Ishikawa (cell line): ENCODE measurements around the gene STXBP4.

Source experiments
- CEBPB ChIP-seq: IDR thresholded peaks from 2 replicates; pipeline ENCODE4 v1.6.1; 2012
- CREB1 ChIP-seq: IDR thresholded peaks from 2 replicates; pipeline ENCODE4 v1.6.1; 2012; ENCODE audit warnings: low read depth
- EGR1 ChIP-seq: IDR thresholded peaks from 2 replicates; pipeline ENCODE4 v1.6.1; 2012
- EP300 ChIP-seq: IDR thresholded peaks from 2 replicates; pipeline ENCODE4 v1.6.1; 2012; ENCODE audit warnings: borderline replicate concordance
- FOXM1 ChIP-seq: IDR thresholded peaks from 2 replicates; pipeline ENCODE4 v1.6.1; 2012; ENCODE audit warnings: low read depth, borderline replicate concordance
- MAX ChIP-seq: IDR thresholded peaks from 2 replicates; pipeline ENCODE4 v1.6.1; 2012
- NFIC ChIP-seq: IDR thresholded peaks from 2 replicates; pipeline ENCODE4 v1.6.1; 2012
- RAD21 ChIP-seq: IDR thresholded peaks from 2 replicates; pipeline ENCODE4 v1.6.1; 2012; ENCODE audit warnings: low read depth
- REST ChIP-seq: IDR thresholded peaks from 2 replicates; pipeline ENCODE4 v1.6.1; 2012; ENCODE audit warnings: low read depth, mild to moderate bottlenecking
- TAF1 ChIP-seq: IDR thresholded peaks from 2 replicates; pipeline ENCODE4 v1.6.1; 2012; ENCODE audit warnings: low read depth, mild to moderate bottlenecking
- TCF12 ChIP-seq: IDR thresholded peaks from 2 replicates; pipeline ENCODE4 v1.6.1; 2012; ENCODE audit warnings: low read depth
- TEAD4 ChIP-seq: IDR thresholded peaks from 2 replicates; pipeline ENCODE4 v1.6.1; 2012
- USF1 ChIP-seq: IDR thresholded peaks from 2 replicates; pipeline ENCODE4 v1.6.1; 2012
- YY1 ChIP-seq: IDR thresholded peaks from 2 replicates; pipeline ENCODE4 v1.6.1; 2012; ENCODE audit warnings: low read depth
- ZBTB7A ChIP-seq: IDR thresholded peaks from 2 replicates; pipeline ENCODE4 v1.6.1; 2012; ENCODE audit warnings: low read depth

The STXBP4 gene

GRCh38 chr17:55201308-55201932 lies 232.9 kb downstream of the STXBP4 start:
- TF ChIP-seq TEAD4, result no peak
- no peak for TF ChIP-seq CREB1
- no peak for TF ChIP-seq RAD21
- no peak for TF ChIP-seq MAX

GRCh38 chr17:55202896-55203295 lies 234.3 kb downstream of the STXBP4 start:
- no peak for TF ChIP-seq MAX
- TF ChIP-seq YY1, result no peak
- TF ChIP-seq NFIC, result no peak
- TF ChIP-seq TAF1, result no peak
- no peak for TF ChIP-seq FOXM1
- TF ChIP-seq RAD21, result no peak
- no peak for TF ChIP-seq TEAD4
- TF ChIP-seq TCF12, result no peak
- no peak for TF ChIP-seq REST
- TF ChIP-seq CREB1, result no peak
- no peak for TF ChIP-seq USF1
- TF ChIP-seq CEBPB, result no peak
- TF ChIP-seq EP300, result no peak
- no peak for TF ChIP-seq ZBTB7A
- no peak for TF ChIP-seq EGR1

- no peak for TF ChIP-seq TEAD4
- TF ChIP-seq EP300, result no peak
- TF ChIP-seq NFIC, result no peak
- TF ChIP-seq EGR1, result no peak
- TF ChIP-seq YY1, result no peak
Measured at GRCh38 chr17:55208078-55208812, 239.7 kb downstream of the STXBP4 start.

GRCh38 chr17:55210292-55210691 lies 241.7 kb downstream of the STXBP4 start:
- TF ChIP-seq EGR1 (no peak), ZBTB7A (no peak), CEBPB (no peak), TAF1 (no peak), REST (no peak), EP300 (no peak), MAX (no peak), YY1 (no peak), CREB1 (no peak), NFIC (no peak), FOXM1 (no peak), RAD21 (no peak), TEAD4 (no peak), USF1 (no peak)

GRCh38 chr17:55212880-55213279 lies 244.3 kb downstream of the STXBP4 start:
- no peak for TF ChIP-seq TEAD4
- TF ChIP-seq CEBPB, result no peak
- no peak for TF ChIP-seq FOXM1
- no peak for TF ChIP-seq TAF1
- TF ChIP-seq RAD21, result no peak
- TF ChIP-seq ZBTB7A, result no peak
- no peak for TF ChIP-seq REST
- no peak for TF ChIP-seq EGR1
- no peak for TF ChIP-seq MAX
- TF ChIP-seq CREB1, result no peak
- no peak for TF ChIP-seq TCF12
- no peak for TF ChIP-seq YY1
